ENCODE measurements around the gene ATXN10.

Gene ATXN10

GRCh38 chr22:45670981-45671782 is 452 bp upstream of the ATXN10 start:
- H3K4me1 Mint-ChIP-seq = peaks cover 40% of the 10 kb centered on the region
- H3K27ac Mint-ChIP-seq = peak overlapping the region; percentile 74 to 92 (median 86)
- H3K36me3 Mint-ChIP-seq (ENCODE audit: low read depth) = peaks cover 4% of the 10 kb centered on the region
- H3K4me3 Mint-ChIP-seq = peak overlapping the region; percentile 88 to 92 (median 90)
- TF ChIP-seq, protein P1, sequence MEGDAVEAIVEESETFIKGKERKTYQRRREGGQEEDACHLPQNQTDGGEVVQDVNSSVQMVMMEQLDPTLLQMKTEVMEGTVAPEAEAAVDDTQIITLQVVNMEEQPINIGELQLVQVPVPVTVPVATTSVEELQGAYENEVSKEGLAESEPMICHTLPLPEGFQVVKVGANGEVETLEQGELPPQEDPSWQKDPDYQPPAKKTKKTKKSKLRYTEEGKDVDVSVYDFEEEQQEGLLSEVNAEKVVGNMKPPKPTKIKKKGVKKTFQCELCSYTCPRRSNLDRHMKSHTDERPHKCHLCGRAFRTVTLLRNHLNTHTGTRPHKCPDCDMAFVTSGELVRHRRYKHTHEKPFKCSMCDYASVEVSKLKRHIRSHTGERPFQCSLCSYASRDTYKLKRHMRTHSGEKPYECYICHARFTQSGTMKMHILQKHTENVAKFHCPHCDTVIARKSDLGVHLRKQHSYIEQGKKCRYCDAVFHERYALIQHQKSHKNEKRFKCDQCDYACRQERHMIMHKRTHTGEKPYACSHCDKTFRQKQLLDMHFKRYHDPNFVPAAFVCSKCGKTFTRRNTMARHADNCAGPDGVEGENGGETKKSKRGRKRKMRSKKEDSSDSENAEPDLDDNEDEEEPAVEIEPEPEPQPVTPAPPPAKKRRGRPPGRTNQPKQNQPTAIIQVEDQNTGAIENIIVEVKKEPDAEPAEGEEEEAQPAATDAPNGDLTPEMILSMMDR (IDR thresholded peaks at IDR 0.05; ENCODE audit: unreplicated experiment in 3 of 3) = no peak
- peaks cover 2% of the 10 kb centered on the region for H3K9me3 Mint-ChIP-seq
- H3K27me3 Mint-ChIP-seq (ENCODE audit: low read depth) = peaks cover 5% of the 10 kb centered on the region

DNA sequence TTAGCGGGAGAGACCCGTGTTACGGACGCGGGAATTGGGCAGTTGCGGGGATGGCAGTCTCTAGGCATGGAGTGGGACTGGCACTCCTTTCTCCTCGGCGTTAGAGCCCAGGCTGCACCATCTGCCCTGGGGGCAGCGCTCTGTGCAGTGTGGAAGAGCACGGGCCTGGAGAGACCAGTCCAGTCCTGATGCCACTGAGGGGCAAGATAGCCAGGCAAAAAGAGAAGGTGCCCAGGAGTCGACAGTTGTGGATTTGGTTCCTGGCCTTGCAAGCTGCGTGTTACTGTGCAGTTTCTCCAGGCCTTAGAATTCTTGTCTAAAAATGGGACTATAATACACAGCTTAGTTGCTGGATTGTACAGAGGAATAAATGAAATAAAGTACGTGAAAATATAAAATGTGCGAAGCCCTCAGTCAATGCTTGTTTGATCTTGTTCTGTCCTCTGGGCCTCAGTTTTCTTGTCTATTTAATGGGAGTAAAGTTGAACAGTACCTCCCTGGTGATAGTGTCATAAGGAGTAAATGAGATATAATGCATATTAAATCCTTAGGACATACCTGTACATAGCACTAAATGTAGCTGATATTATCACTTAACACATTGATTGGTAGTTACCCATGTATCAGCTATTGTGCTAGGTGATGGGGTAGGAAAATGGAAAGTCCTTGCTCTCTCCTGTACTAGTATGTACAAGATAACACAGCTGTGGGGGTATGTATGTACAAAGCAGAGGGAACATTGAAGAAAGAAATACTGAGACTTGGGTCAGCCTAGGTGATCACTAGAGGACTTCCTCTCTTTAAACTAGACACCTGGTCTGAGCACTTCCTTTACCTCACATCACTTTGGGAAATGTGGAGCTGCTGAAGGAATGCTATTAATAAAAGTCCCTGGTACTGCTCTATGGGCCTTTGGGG is 1.2 kb downstream of the ATXN10 start:
- Mint-ChIP-seq H3K36me3 (ENCODE audit: low read depth) (peaks cover 4% of the 10 kb centered on the region), H3K4me3 (peak overlapping the region; percentile 90 to 95 (median 93)), H3K9me3 (no peaks in the 10 kb centered on the region), H3K27ac (peak overlapping the region; percentile 11 to 93 (median 58)), H3K4me1 (peaks cover 40% of the 10 kb centered on the region), H3K27me3 (ENCODE audit: low read depth) (no peaks in the 10 kb centered on the region)
- TF ChIP-seq, protein P1 (IDR thresholded peaks at IDR 0.05; ENCODE audit: unreplicated experiment in 3 of 3) = no peak

GRCh38 chr22:45673482-45674175 is 2.0 kb downstream of the ATXN10 start:
- Mint-ChIP-seq H3K4me1 (peaks cover 40% of the 10 kb centered on the region), H3K9me3 (no peaks in the 10 kb centered on the region), H3K36me3 (ENCODE audit: low read depth) (peaks cover 4% of the 10 kb centered on the region), H3K27me3 (ENCODE audit: low read depth) (no peaks in the 10 kb centered on the region), H3K4me3 (peak overlapping the region; percentile 90 to 95 (median 93)), H3K27ac (peak overlapping the region in 2 of 3 experiments; percentile 11 to 93)
- TF ChIP-seq, protein P1 (IDR thresholded peaks at IDR 0.05; ENCODE audit: unreplicated experiment in 3 of 3) = no peak

DNA sequence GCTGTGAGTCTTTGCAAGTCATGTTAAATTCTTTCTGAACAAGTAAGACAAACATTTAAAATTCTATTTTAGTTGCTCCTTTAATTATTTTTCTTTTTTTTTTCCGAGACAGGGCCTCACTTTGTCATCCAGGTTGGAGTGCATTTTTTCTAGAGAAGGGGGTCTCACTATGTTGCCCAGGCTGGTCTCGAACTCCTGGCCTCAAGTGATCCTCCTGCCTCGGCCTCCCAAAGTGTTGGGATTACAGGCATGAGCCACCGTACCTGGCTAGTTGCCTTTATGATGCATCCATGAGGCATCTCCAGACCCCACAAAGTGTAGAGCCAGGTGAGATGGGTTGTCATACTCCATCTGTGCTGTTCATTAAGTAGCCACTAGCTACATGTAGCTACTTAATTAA is 4.4 kb downstream of the ATXN10 start:
- H3K27ac Mint-ChIP-seq = no peak overlapping the region
- peak overlapping the region in 1 of 3 experiments; percentile 44 for H3K4me3 Mint-ChIP-seq
- H3K36me3 Mint-ChIP-seq (ENCODE audit: low read depth) = peaks cover 4% of the 10 kb centered on the region
- H3K27me3 Mint-ChIP-seq (ENCODE audit: low read depth) = no peaks in the 10 kb centered on the region
- peaks cover 41% of the 10 kb centered on the region for H3K4me1 Mint-ChIP-seq
- TF ChIP-seq, protein P1 (IDR thresholded peaks at IDR 0.05; ENCODE audit: unreplicated experiment in 3 of 3) = no peak
- no peaks in the 10 kb centered on the region for H3K9me3 Mint-ChIP-seq

DNA sequence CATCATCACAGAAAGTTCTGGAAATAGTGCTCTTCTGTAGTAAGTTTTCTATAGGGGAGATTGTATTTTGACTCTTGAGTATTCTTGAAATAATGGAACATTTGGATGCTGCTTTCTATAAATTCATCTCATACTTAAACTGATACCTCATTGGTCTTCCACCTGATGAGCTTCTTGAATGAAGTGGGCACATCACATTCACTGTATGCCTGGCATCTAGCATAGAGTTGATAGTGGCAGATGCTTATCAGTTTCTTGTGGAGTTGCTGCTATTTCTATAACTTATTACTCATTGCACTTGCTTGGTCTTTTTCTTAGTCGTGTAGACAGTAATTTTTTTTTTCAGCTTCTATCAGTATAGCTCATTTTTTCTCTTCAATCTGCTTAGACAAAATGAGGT is 5.4 kb downstream of the ATXN10 start:
- H3K4me3 Mint-ChIP-seq = no peak overlapping the region
- H3K27ac Mint-ChIP-seq = no peak overlapping the region
- peaks cover 40% of the 10 kb centered on the region for H3K4me1 Mint-ChIP-seq
- H3K36me3 Mint-ChIP-seq (ENCODE audit: low read depth) = peaks cover 4% of the 10 kb centered on the region
- no peaks in the 10 kb centered on the region for H3K27me3 Mint-ChIP-seq (ENCODE audit: low read depth)
- TF ChIP-seq, protein P1 (IDR thresholded peaks at IDR 0.05; ENCODE audit: unreplicated experiment in 3 of 3) = no peak
- no peaks in the 10 kb centered on the region for H3K9me3 Mint-ChIP-seq
